NCI-H1417 (cell line): ENCODE measurements around the gene CCDC85A.

Experiments
- DNase-seq, 3 experiments: peaks; one replicate each; lab custom pipeline; 2025; lab: John Stamatoyannopoulos, UW

CCDC85A gene

GRCh38 chr2:56297671-56298070 is 113.9 kb downstream of the CCDC85A start:
- no peak for DNase-seq

GRCh38 chr2:56299171-56299691 is 115.4 kb downstream of the CCDC85A start:
- peak in 2 of 3 experiments; percentile 22 to 58 for DNase-seq

GRCh38 chr2:56309626-56310170 is 125.9 kb downstream of the CCDC85A start:
- DNase-seq: no peak

- peak in 2 of 3 experiments; percentile 23 to 68 for DNase-seq
Measured at GRCh38 chr2:56313500-56313921, 129.7 kb downstream of the CCDC85A start.

GRCh38 chr2:56314371-56314770 is 130.6 kb downstream of the CCDC85A start:
- DNase-seq: no peak

GRCh38 chr2:56314796-56315195 is 131.0 kb downstream of the CCDC85A start:
- no peak for DNase-seq

GRCh38 chr2:56315376-56315775 is 131.6 kb downstream of the CCDC85A start:
- no peak for DNase-seq

- DNase-seq: no peak
Measured at GRCh38 chr2:56316011-56316410, 132.2 kb downstream of the CCDC85A start.

- no peak for DNase-seq
Measured at GRCh38 chr2:56318147-56318546, 134.4 kb downstream of the CCDC85A start.

- DNase-seq: no peak
Measured at GRCh38 chr2:56325661-56326345, 142.0 kb downstream of the CCDC85A start.

- no peak for DNase-seq
Measured at GRCh38 chr2:56326346-56326741, 142.6 kb downstream of the CCDC85A start.

GRCh38 chr2:56331810-56332209 is 148.0 kb downstream of the CCDC85A start:
- DNase-seq: no peak

- no peak for DNase-seq
Measured at GRCh38 chr2:56333812-56334485, 150.2 kb downstream of the CCDC85A start.

GRCh38 chr2:56334622-56335021 is 150.8 kb downstream of the CCDC85A start:
- no peak for DNase-seq

- DNase-seq: no peak
Measured at GRCh38 chr2:56335101-56335500, 151.3 kb downstream of the CCDC85A start.

GRCh38 chr2:56337342-56337741 is 153.6 kb downstream of the CCDC85A start:
- DNase-seq: peak; percentile 40 to 87 (median 82)

GRCh38 chr2:56338232-56338631 is 154.4 kb downstream of the CCDC85A start:
- no peak for DNase-seq

- DNase-seq: no peak
Measured at GRCh38 chr2:56344771-56345170, 161.0 kb downstream of the CCDC85A start.

GRCh38 chr2:56347881-56348280 is 164.1 kb downstream of the CCDC85A start:
- DNase-seq: no peak

GRCh38 chr2:56348392-56349210 is 164.8 kb downstream of the CCDC85A start:
- DNase-seq: peak in 1 of 3 experiments; percentile 58

- DNase-seq: peak in 1 of 3 experiments; percentile 35
Measured at GRCh38 chr2:56357655-56358295, 174.0 kb downstream of the CCDC85A start.

- no peak for DNase-seq
Measured at GRCh38 chr2:56361844-56362243, 178.1 kb downstream of the CCDC85A start.
